ENCODE results near the gene RXRA. TPM values are rescaled to one million over a fixed set of nuclear protein-coding genes. Genes with fewer than 3 reads are reported as not detected.

RXRA gene
- total RNA-seq, 1 experiment from 2014 or later, result 31.6 TPM

GRCh38 chr9:134372581-134373267 is 46.5 kb downstream of the RXRA start:
- peaks cover 38% of the 10 kb centered on the region for H3K4me1 ChIP-seq (ENCODE audit: control insufficient read depth, insufficient read depth, low read length)
- ATAC-seq (no peak), DNase-seq (ENCODE audit: low read depth, low spot score) (no peak)
- no TSS peak for BruUV-seq (replicated peaks)
- in situ Hi-C loops (cut with HindIII; ENCODE audit: low pct_unique_long_range_greater_than_20kb, low sequenced_read_pairs) (no loop called here), intact Hi-C loops (cut with micrococcal nuclease; ENCODE audit: unreplicated experiment) (no loop called here)
- CTCF ChIA-PET, result interaction anchor here (0.5 to 0.6 kb wide), 2 partner anchors 14 to 205 kb away, joined by 3 read pairs; no protein-coding TSS in a partner anchor
- no peaks in the 10 kb centered on the region for H3K36me3 ChIP-seq (ENCODE audit: control insufficient read depth, insufficient read depth, low read length)
- no peaks in the 10 kb centered on the region for H3K9me3 ChIP-seq (ENCODE audit: control insufficient read depth, insufficient read depth, low read depth, low read length)
- H3K4me3 ChIP-seq (ENCODE audit: low read depth in 2 of 2, low read length in 2 of 2), result no peak overlapping the region
- no peaks in the 10 kb centered on the region for H3K27me3 ChIP-seq (ENCODE audit: control insufficient read depth, insufficient read depth, low read length)
- no peak overlapping the region for H3K27ac ChIP-seq (ENCODE audit: low read length)
- POLR2A ChIA-PET, result no interaction called here
- TF ChIP-seq CTCF (IDR thresholded peaks at IDR 0.05), result no peak
- TF ChIP-seq REST (IDR thresholded peaks at IDR 0.05; ENCODE audit: insufficient read depth in 1 of 2, low read depth in 2 of 2, low read length in 1 of 2), result no peak
- no peak for TF ChIP-seq SIN3A (IDR thresholded peaks at IDR 0.05; ENCODE audit: borderline replicate concordance, insufficient read depth, low read depth, low read length)
- no peak for TF ChIP-seq TCF7L2 (IDR thresholded peaks at IDR 0.05; ENCODE audit: low read depth, low read length)
- TF ChIP-seq POLR2AphosphoS5 (IDR thresholded peaks at IDR 0.05; ENCODE audit: low read depth, low read length), result no peak

GRCh38 chr9:134373269-134373668 is 47.0 kb downstream of the RXRA start:
- Histone ChIP-seq H3K4me1 (ENCODE audit: control insufficient read depth, insufficient read depth, low read length) (peaks cover 43% of the 10 kb centered on the region), H3K36me3 (ENCODE audit: control insufficient read depth, insufficient read depth, low read length) (no peaks in the 10 kb centered on the region), H3K9me3 (ENCODE audit: control insufficient read depth, insufficient read depth, low read depth, low read length) (no peaks in the 10 kb centered on the region), H3K27me3 (ENCODE audit: control insufficient read depth, insufficient read depth, low read length) (no peaks in the 10 kb centered on the region), H3K27ac (ENCODE audit: low read length) (no peak overlapping the region), H3K4me3 (ENCODE audit: low read depth in 2 of 2, low read length in 2 of 2) (no peak overlapping the region)
- ChIA-PET CTCF (interaction anchor here (0.5 to 0.6 kb wide), 2 partner anchors 15 to 206 kb away, joined by 3 read pairs; no protein-coding TSS in a partner anchor), POLR2A (no interaction called here)
- BruUV-seq (replicated peaks), result no TSS peak
- ATAC-seq, result no peak
- intact Hi-C loops (cut with micrococcal nuclease; ENCODE audit: unreplicated experiment) (no loop called here), in situ Hi-C loops (cut with HindIII; ENCODE audit: low pct_unique_long_range_greater_than_20kb, low sequenced_read_pairs) (no loop called here)
- DNase-seq (ENCODE audit: low read depth, low spot score), result no peak
- TF ChIP-seq REST (IDR thresholded peaks at IDR 0.05; ENCODE audit: insufficient read depth in 1 of 2, low read depth in 2 of 2, low read length in 1 of 2), result no peak
- TF ChIP-seq TCF7L2 (IDR thresholded peaks at IDR 0.05; ENCODE audit: low read depth, low read length), result no peak
- TF ChIP-seq POLR2AphosphoS5 (IDR thresholded peaks at IDR 0.05; ENCODE audit: low read depth, low read length), result no peak
- no peak for TF ChIP-seq SIN3A (IDR thresholded peaks at IDR 0.05; ENCODE audit: borderline replicate concordance, insufficient read depth, low read depth, low read length)

All from Panc1 (cell line).